Measurements from ENCODE around the gene ZNF784.
A peak's percentile ranks its signal among the peaks of the same experiment; 100 is the strongest.

Gene ZNF784

DNA sequence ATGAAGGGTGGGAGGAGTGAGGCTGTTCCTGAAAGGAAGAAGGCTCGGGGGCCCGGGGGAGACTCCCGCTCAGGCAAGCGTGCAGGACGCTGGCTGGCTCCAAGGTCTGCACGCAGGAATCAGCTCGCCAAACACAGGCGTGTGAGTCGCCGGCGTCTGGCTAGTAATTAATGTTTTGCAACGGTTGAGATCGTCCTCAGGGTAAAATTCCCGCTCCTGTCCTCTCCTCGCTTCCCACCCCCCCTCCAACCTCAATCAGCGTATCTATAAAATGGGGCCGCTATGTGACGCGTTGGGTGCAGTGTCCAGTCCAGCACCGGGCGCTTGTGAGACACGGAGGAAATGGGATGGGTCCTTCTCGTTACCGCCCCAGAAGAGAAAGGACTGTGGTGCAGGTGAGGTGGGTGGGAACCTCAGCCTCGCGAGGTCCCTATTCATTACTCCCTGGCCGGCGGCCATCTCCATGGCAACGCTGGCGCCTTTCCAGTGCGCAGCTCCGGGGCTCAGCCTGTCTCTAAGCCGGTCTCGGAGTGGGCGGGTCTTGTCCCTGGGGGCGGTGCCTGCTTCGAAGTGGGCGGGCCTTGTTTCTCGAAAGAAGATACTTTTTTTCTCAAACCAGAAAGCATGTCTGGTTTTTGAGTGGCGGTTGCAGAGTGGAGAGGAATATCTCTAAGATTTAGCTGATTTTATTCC lies 37.2 kb downstream of the ZNF784 start (continued):
- TF ChIP-seq, protein P1, sequence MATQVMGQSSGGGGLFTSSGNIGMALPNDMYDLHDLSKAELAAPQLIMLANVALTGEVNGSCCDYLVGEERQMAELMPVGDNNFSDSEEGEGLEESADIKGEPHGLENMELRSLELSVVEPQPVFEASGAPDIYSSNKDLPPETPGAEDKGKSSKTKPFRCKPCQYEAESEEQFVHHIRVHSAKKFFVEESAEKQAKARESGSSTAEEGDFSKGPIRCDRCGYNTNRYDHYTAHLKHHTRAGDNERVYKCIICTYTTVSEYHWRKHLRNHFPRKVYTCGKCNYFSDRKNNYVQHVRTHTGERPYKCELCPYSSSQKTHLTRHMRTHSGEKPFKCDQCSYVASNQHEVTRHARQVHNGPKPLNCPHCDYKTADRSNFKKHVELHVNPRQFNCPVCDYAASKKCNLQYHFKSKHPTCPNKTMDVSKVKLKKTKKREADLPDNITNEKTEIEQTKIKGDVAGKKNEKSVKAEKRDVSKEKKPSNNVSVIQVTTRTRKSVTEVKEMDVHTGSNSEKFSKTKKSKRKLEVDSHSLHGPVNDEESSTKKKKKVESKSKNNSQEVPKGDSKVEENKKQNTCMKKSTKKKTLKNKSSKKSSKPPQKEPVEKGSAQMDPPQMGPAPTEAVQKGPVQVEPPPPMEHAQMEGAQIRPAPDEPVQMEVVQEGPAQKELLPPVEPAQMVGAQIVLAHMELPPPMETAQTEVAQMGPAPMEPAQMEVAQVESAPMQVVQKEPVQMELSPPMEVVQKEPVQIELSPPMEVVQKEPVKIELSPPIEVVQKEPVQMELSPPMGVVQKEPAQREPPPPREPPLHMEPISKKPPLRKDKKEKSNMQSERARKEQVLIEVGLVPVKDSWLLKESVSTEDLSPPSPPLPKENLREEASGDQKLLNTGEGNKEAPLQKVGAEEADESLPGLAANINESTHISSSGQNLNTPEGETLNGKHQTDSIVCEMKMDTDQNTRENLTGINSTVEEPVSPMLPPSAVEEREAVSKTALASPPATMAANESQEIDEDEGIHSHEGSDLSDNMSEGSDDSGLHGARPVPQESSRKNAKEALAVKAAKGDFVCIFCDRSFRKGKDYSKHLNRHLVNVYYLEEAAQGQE (tag by site-specific recombination; IDR thresholded peaks at IDR 0.05), result no peak
- no peak for TF ChIP-seq ZNF121 (tag by site-specific recombination; IDR thresholded peaks at IDR 0.05)
- TF ChIP-seq ZNF335 (tag by site-specific recombination; conservative IDR thresholded peaks at IDR 0.05), result peak; percentile 90
- TF ChIP-seq ZNF555 (tag by site-specific recombination; conservative IDR thresholded peaks at IDR 0.05), result no peak
- no peak for TF ChIP-seq ZBTB48 (tag by site-specific recombination; IDR thresholded peaks at IDR 0.05)
- no peak for TF ChIP-seq ZNF658 (tag by site-specific recombination; IDR thresholded peaks at IDR 0.05)
- TF ChIP-seq ZSCAN16 (tag by site-specific recombination; IDR thresholded peaks at IDR 0.05), result no peak
- TF ChIP-seq, protein P2, sequence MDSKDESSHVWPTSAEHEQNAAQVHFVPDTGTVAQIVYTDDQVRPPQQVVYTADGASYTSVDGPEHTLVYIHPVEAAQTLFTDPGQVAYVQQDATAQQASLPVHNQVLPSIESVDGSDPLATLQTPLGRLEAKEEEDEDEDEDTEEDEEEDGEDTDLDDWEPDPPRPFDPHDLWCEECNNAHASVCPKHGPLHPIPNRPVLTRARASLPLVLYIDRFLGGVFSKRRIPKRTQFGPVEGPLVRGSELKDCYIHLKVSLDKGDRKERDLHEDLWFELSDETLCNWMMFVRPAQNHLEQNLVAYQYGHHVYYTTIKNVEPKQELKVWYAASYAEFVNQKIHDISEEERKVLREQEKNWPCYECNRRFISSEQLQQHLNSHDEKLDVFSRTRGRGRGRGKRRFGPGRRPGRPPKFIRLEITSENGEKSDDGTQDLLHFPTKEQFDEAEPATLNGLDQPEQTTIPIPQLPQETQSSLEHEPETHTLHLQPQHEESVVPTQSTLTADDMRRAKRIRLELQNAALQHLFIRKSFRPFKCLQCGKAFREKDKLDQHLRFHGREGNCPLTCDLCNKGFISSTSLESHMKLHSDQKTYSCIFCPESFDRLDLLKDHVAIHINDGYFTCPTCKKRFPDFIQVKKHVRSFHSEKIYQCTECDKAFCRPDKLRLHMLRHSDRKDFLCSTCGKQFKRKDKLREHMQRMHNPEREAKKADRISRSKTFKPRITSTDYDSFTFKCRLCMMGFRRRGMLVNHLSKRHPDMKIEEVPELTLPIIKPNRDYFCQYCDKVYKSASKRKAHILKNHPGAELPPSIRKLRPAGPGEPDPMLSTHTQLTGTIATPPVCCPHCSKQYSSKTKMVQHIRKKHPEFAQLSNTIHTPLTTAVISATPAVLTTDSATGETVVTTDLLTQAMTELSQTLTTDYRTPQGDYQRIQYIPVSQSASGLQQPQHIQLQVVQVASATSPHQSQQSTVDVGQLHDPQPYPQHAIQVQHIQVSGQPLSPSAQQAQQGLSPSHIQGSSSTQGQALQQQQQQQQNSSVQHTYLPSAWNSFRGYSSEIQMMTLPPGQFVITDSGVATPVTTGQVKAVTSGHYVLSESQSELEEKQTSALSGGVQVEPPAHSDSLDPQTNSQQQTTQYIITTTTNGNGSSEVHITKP (tag by site-specific recombination; IDR thresholded peaks at IDR 0.05), result peak; percentile 56
- TF ChIP-seq KLF10 (tag by site-specific recombination; IDR thresholded peaks at IDR 0.05), result no peak
- TF ChIP-seq ZNF629 (tag by site-specific recombination; IDR thresholded peaks at IDR 0.05), result 0 out of 2 replicates have a peak, but pooled peaks have one; percentile 37
- TF ChIP-seq ZNF37A (tag by site-specific recombination; IDR thresholded peaks at IDR 0.05), result no peak
- TF ChIP-seq, protein P3, sequence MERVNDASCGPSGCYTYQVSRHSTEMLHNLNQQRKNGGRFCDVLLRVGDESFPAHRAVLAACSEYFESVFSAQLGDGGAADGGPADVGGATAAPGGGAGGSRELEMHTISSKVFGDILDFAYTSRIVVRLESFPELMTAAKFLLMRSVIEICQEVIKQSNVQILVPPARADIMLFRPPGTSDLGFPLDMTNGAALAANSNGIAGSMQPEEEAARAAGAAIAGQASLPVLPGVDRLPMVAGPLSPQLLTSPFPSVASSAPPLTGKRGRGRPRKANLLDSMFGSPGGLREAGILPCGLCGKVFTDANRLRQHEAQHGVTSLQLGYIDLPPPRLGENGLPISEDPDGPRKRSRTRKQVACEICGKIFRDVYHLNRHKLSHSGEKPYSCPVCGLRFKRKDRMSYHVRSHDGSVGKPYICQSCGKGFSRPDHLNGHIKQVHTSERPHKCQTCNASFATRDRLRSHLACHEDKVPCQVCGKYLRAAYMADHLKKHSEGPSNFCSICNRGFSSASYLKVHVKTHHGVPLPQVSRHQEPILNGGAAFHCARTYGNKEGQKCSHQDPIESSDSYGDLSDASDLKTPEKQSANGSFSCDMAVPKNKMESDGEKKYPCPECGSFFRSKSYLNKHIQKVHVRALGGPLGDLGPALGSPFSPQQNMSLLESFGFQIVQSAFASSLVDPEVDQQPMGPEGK (tag by site-specific recombination; IDR thresholded peaks at IDR 0.05), result peak; percentile 83
- TF ChIP-seq, protein P4, sequence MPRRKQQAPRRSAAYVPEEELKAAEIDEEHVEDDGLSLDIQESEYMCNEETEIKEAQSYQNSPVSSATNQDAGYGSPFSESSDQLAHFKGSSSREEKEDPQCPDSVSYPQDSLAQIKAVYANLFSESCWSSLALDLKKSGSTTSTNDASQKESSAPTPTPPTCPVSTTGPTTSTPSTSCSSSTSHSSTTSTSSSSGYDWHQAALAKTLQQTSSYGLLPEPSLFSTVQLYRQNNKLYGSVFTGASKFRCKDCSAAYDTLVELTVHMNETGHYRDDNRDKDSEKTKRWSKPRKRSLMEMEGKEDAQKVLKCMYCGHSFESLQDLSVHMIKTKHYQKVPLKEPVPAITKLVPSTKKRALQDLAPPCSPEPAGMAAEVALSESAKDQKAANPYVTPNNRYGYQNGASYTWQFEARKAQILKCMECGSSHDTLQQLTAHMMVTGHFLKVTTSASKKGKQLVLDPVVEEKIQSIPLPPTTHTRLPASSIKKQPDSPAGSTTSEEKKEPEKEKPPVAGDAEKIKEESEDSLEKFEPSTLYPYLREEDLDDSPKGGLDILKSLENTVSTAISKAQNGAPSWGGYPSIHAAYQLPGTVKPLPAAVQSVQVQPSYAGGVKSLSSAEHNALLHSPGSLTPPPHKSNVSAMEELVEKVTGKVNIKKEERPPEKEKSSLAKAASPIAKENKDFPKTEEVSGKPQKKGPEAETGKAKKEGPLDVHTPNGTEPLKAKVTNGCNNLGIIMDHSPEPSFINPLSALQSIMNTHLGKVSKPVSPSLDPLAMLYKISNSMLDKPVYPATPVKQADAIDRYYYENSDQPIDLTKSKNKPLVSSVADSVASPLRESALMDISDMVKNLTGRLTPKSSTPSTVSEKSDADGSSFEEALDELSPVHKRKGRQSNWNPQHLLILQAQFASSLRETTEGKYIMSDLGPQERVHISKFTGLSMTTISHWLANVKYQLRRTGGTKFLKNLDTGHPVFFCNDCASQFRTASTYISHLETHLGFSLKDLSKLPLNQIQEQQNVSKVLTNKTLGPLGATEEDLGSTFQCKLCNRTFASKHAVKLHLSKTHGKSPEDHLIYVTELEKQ (tag by site-specific recombination; IDR thresholded peaks at IDR 0.05; ENCODE audit: borderline replicate concordance), result no peak
- no peak for TF ChIP-seq ZNF514 (tag by site-specific recombination; IDR thresholded peaks at IDR 0.05)
- TF ChIP-seq YY1 (tag by site-specific recombination; IDR thresholded peaks at IDR 0.05), result no peak
- TF ChIP-seq, protein P5, sequence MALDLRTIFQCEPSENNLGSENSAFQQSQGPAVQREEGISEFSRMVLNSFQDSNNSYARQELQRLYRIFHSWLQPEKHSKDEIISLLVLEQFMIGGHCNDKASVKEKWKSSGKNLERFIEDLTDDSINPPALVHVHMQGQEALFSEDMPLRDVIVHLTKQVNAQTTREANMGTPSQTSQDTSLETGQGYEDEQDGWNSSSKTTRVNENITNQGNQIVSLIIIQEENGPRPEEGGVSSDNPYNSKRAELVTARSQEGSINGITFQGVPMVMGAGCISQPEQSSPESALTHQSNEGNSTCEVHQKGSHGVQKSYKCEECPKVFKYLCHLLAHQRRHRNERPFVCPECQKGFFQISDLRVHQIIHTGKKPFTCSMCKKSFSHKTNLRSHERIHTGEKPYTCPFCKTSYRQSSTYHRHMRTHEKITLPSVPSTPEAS (tag by site-specific recombination; IDR thresholded peaks at IDR 0.05), result no peak
- peak; percentile 64 for TF ChIP-seq ZXDB (tag by site-specific recombination; IDR thresholded peaks at IDR 0.05)
- TF ChIP-seq ZNF416 (tag by site-specific recombination; IDR thresholded peaks at IDR 0.05), result no peak
- TF ChIP-seq SP2 (tag by site-specific recombination; IDR thresholded peaks at IDR 0.05), result peak; percentile 91
- no peak for TF ChIP-seq GLI4 (tag by site-specific recombination; IDR thresholded peaks at IDR 0.05)
- no peak for TF ChIP-seq ZNF391 (tag by site-specific recombination; IDR thresholded peaks at IDR 0.05; ENCODE audit: borderline replicate concordance, low read depth)
- TF ChIP-seq ZNF146 (tag by site-specific recombination; IDR thresholded peaks at IDR 0.05), result no peak
- no peak; the same call in 1 of the 2 replicates for TF ChIP-seq ZNF76 (tag by site-specific recombination; IDR thresholded peaks at IDR 0.05; ENCODE audit: borderline replicate concordance, low read depth)
- TF ChIP-seq, protein P6, sequence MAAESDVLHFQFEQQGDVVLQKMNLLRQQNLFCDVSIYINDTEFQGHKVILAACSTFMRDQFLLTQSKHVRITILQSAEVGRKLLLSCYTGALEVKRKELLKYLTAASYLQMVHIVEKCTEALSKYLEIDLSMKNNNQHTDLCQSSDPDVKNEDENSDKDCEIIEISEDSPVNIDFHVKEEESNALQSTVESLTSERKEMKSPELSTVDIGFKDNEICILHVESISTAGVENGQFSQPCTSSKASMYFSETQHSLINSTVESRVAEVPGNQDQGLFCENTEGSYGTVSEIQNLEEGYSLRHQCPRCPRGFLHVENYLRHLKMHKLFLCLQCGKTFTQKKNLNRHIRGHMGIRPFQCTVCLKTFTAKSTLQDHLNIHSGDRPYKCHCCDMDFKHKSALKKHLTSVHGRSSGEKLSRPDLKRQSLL (tag by site-specific recombination; IDR thresholded peaks at IDR 0.05), result no peak
- no peak for TF ChIP-seq ZNF610 (tag by site-specific recombination; IDR thresholded peaks at IDR 0.05; ENCODE audit: borderline replicate concordance)
